Measurements from ENCODE around the gene GGA1. TPM values are rescaled to one million over a fixed set of nuclear protein-coding genes. Genes with fewer than 3 reads are reported as not detected.

Gene GGA1
- polyA plus RNA-seq, 1 of the 3 experiments (the other 2 are of a cell fraction): 81.1 TPM

DNA sequence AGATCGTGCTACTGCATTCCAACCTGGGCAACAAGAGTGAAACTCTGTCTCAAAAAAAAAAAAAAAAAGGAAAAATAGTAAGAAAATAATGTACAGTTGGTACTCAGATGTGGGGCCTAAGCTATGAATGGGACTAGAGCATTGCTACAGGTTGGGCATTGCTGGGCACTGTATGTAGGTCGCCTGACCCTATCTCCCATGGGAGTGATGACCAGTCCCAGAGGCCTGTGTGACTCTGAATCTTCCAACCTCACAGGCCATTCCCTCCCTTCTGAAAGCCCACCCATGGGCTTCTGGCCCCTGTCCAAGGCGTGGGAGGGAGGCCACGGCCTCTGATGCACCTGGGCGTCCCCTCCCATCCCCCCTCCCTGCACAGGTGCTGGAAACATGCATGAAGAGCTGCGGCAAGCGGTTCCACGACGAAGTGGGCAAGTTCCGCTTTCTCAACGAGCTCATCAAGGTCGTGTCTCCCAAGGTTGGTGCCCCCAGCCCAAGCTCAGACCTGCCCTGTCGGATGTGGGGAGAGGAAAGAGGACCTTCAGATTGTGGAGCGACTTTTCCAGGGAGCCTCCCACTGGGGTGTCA is 9.5 kb downstream of the GGA1 start (continued):
- TF ChIP-seq, protein P1, sequence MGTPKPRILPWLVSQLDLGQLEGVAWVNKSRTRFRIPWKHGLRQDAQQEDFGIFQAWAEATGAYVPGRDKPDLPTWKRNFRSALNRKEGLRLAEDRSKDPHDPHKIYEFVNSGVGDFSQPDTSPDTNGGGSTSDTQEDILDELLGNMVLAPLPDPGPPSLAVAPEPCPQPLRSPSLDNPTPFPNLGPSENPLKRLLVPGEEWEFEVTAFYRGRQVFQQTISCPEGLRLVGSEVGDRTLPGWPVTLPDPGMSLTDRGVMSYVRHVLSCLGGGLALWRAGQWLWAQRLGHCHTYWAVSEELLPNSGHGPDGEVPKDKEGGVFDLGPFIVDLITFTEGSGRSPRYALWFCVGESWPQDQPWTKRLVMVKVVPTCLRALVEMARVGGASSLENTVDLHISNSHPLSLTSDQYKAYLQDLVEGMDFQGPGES (IDR thresholded peaks at IDR 0.05; ENCODE audit: low read depth, low read length): no peak
- no peak for TF ChIP-seq TAF1 (IDR thresholded peaks at IDR 0.05; ENCODE audit: borderline replicate concordance, low read depth, low read length)
- no peak for TF ChIP-seq MEF2A (IDR thresholded peaks at IDR 0.05; ENCODE audit: borderline replicate concordance, low read depth)
- TF ChIP-seq SIN3A (IDR thresholded peaks at IDR 0.05; ENCODE audit: borderline replicate concordance, low read depth, low read length): no peak
- no peak for TF ChIP-seq TCF12 (IDR thresholded peaks at IDR 0.05)
- TF ChIP-seq POLR2AphosphoS5 (IDR thresholded peaks at IDR 0.05; ENCODE audit: low read depth, low read length): no peak
- no peak for TF ChIP-seq EZH2phosphoT487 (IDR thresholded peaks at IDR 0.05; ENCODE audit: borderline replicate concordance, low read depth)
- no peak for TF ChIP-seq ELF1 (IDR thresholded peaks at IDR 0.05)
- TF ChIP-seq NRF1 (IDR thresholded peaks at IDR 0.05; ENCODE audit: low read depth, low read length): no peak
- TF ChIP-seq, protein P2, sequence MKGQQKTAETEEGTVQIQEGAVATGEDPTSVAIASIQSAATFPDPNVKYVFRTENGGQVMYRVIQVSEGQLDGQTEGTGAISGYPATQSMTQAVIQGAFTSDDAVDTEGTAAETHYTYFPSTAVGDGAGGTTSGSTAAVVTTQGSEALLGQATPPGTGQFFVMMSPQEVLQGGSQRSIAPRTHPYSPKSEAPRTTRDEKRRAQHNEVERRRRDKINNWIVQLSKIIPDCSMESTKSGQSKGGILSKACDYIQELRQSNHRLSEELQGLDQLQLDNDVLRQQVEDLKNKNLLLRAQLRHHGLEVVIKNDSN (IDR thresholded peaks at IDR 0.05; ENCODE audit: borderline replicate concordance, low read depth): no peak
- no peak for TF ChIP-seq YY1 (IDR thresholded peaks at IDR 0.05; ENCODE audit: low read depth)
- TF ChIP-seq CHD2 (IDR thresholded peaks at IDR 0.05; ENCODE audit: low read length, partially characterized antibody): no peak

DNA sequence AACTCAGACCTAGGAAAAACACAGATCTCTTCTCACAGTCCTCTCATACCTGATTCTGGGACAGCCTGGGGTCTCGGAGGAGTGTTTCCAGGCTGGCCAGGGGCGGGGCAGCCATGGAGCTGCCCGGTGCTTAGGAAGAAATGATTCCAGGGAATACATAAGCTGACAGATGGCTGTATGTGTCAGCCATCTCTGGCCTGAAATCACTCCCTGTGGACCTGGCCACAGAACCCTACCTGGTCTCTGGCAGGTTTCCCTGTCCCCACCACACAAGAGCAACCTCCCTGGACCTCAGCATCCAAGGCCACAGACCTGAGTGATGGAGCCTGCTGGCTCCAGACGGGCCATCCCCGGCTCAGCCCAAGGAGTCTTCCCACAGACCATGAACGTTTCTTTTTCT is 10.0 kb downstream of the GGA1 start:
- no peak overlapping the region for H3K4me2 ChIP-seq
- WGBS (ENCODE audit: low lambda C conversion rate): 100% methylated on average over 5 of the region's 6 CpGs
- no peaks in the 10 kb centered on the region for H3K9me3 ChIP-seq
- TF ChIP-seq RFX5 (IDR thresholded peaks at IDR 0.05; ENCODE audit: low read length): no peak
- TF ChIP-seq JUND (IDR thresholded peaks at IDR 0.05): no peak
- TF ChIP-seq TAF1 (IDR thresholded peaks at IDR 0.05; ENCODE audit: borderline replicate concordance, low read depth, low read length): no peak
- TF ChIP-seq, protein P3, sequence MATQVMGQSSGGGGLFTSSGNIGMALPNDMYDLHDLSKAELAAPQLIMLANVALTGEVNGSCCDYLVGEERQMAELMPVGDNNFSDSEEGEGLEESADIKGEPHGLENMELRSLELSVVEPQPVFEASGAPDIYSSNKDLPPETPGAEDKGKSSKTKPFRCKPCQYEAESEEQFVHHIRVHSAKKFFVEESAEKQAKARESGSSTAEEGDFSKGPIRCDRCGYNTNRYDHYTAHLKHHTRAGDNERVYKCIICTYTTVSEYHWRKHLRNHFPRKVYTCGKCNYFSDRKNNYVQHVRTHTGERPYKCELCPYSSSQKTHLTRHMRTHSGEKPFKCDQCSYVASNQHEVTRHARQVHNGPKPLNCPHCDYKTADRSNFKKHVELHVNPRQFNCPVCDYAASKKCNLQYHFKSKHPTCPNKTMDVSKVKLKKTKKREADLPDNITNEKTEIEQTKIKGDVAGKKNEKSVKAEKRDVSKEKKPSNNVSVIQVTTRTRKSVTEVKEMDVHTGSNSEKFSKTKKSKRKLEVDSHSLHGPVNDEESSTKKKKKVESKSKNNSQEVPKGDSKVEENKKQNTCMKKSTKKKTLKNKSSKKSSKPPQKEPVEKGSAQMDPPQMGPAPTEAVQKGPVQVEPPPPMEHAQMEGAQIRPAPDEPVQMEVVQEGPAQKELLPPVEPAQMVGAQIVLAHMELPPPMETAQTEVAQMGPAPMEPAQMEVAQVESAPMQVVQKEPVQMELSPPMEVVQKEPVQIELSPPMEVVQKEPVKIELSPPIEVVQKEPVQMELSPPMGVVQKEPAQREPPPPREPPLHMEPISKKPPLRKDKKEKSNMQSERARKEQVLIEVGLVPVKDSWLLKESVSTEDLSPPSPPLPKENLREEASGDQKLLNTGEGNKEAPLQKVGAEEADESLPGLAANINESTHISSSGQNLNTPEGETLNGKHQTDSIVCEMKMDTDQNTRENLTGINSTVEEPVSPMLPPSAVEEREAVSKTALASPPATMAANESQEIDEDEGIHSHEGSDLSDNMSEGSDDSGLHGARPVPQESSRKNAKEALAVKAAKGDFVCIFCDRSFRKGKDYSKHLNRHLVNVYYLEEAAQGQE (IDR thresholded peaks at IDR 0.05; ENCODE audit: low read depth, low read length): no peak
- TF ChIP-seq EP300 (IDR thresholded peaks at IDR 0.05; ENCODE audit: borderline replicate concordance in 1 of 2, low read depth in 1 of 2, low read length in 1 of 2): no peak
- TF ChIP-seq MXI1 (IDR thresholded peaks at IDR 0.05; ENCODE audit: low read depth, low read length): no peak
- TF ChIP-seq, protein P4, sequence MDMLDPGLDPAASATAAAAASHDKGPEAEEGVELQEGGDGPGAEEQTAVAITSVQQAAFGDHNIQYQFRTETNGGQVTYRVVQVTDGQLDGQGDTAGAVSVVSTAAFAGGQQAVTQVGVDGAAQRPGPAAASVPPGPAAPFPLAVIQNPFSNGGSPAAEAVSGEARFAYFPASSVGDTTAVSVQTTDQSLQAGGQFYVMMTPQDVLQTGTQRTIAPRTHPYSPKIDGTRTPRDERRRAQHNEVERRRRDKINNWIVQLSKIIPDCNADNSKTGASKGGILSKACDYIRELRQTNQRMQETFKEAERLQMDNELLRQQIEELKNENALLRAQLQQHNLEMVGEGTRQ (IDR thresholded peaks at IDR 0.05; ENCODE audit: borderline replicate concordance, low read depth, low read length): no peak
- TF ChIP-seq SMC3 (IDR thresholded peaks at IDR 0.05; ENCODE audit: low read depth, low read length): no peak
- no peak for TF ChIP-seq NFIC (IDR thresholded peaks at IDR 0.05; ENCODE audit: borderline replicate concordance)
- no peak for TF ChIP-seq ELF1 (IDR thresholded peaks at IDR 0.05)
- TF ChIP-seq FOXM1 (IDR thresholded peaks at IDR 0.05; ENCODE audit: low read depth): no peak
- TF ChIP-seq MEF2A (IDR thresholded peaks at IDR 0.05; ENCODE audit: borderline replicate concordance, low read depth): no peak
- no peak for TF ChIP-seq RXRA (IDR thresholded peaks at IDR 0.05; ENCODE audit: borderline replicate concordance, low read depth)
- no peak for TF ChIP-seq FOSL2 (IDR thresholded peaks at IDR 0.05; ENCODE audit: borderline replicate concordance, low read depth)
- TF ChIP-seq, protein P5, sequence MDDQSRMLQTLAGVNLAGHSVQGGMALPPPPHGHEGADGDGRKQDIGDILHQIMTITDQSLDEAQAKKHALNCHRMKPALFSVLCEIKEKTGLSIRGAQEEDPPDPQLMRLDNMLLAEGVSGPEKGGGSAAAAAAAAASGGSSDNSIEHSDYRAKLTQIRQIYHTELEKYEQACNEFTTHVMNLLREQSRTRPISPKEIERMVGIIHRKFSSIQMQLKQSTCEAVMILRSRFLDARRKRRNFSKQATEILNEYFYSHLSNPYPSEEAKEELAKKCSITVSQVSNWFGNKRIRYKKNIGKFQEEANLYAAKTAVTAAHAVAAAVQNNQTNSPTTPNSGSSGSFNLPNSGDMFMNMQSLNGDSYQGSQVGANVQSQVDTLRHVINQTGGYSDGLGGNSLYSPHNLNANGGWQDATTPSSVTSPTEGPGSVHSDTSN (IDR thresholded peaks at IDR 0.05): no peak
- TF ChIP-seq EZH2phosphoT487 (IDR thresholded peaks at IDR 0.05; ENCODE audit: borderline replicate concordance, low read depth): no peak
- no peak for TF ChIP-seq FOXJ3 (CRISPR knock-in tag; IDR thresholded peaks at IDR 0.05)

More for the DNA sequence above, 10.0 kb downstream of the GGA1 start:
- POLR2A ChIA-PET: no interaction called here
- Histone ChIP-seq H3F3A (replicated peaks; ENCODE audit: insufficient read depth) (peaks cover 4% of the 10 kb centered on the region), H3K27ac (ENCODE audit: low read depth in 2 of 2, low read length in 1 of 2) (no peak overlapping the region), H4K20me1 (ENCODE audit: insufficient read depth) (no peaks in the 10 kb centered on the region), H2AFZ (ENCODE audit: low read depth) (no peak overlapping the region), H3K79me2 (ENCODE audit: insufficient read depth) (no peaks in the 10 kb centered on the region), H3K4me1 (ENCODE audit: control insufficient read depth in 1 of 2, insufficient read depth in 2 of 2, low read depth in 1 of 2, low read length in 1 of 2) (peaks cover 0 to under 1% of the 10 kb centered on the region in 2 experiments; a peak in 1 of 4 replicates), H3K4me3 (ENCODE audit: low read depth in 2 of 2, low read length in 1 of 2) (no peak overlapping the region), H3K9ac (no peak overlapping the region), H3K27me3 (ENCODE audit: insufficient read depth) (no peaks in the 10 kb centered on the region), H3K36me3 (replicated peaks in 1 of 2; ENCODE audit: control insufficient read depth in 1 of 2, insufficient read depth in 2 of 2, low read length in 1 of 2) (peaks cover 0 to 30% of the 10 kb centered on the region in 2 experiments), H3K9me2 (no peaks in the 10 kb centered on the region)
- no peak for DNase-seq
- CTCF ChIA-PET: interaction anchor here (1.7 to 34.3 kb wide), 4 partner anchors 12 to 50 kb away, joined by 4 to 898 read pairs (median 12); partner anchors contain the start of genes LGALS1, NOL12 and PDXP
